Testis (tissue), 2 donors: ENCODE measurements around the gene SLC6A8.
A peak's percentile ranks its signal among the peaks of the same experiment; 100 is the strongest.

Source experiments
- CTCF ChIP-seq, 3 experiments: fragments of 450-650 bp in 2 of 3; fragments of 200-600 bp in 1 of 3; sonication (generic) in 1 of 3; IDR thresholded peaks; one replicate each; pipeline ENCODE4 v1.5.1; 2016 to 2019; ENCODE audit warnings: antibody characterized with exemption in 3 of 3, mild to moderate bottlenecking in 2 of 3, moderate library complexity in 1 of 3
- POLR2A ChIP-seq: fragments of 450-650 bp; IDR thresholded peaks from one replicate; pipeline ENCODE4 v1.6.1; 2017; ENCODE audit warnings: antibody characterized with exemption, mild to moderate bottlenecking, moderate library complexity

- TF ChIP-seq CTCF (IDR thresholded peaks at IDR 0.05) (peak in 1 of 3 experiments; percentile 27), POLR2A (no peak)
Observed at GRCh38 chrX:153662266-153662665, 25.5 kb upstream of the SLC6A8 start.
